Tibial nerve (tissue), 4 donors: Measurements from ENCODE around the gene B3GNT5. TPM values are rescaled to one million over a fixed set of nuclear protein-coding genes. Genes with fewer than 3 reads are reported as not detected.

Source experiments
- DNase-seq, 2 donors: peaks; one replicate each; pipeline ENCODE4 v3.0.0-alpha.2; 2019; ENCODE audit warnings: low spot score in 2 of 2
- H3K27ac ChIP-seq, 4 donors: fragments of 200-600 bp; sonication (generic) in 3 of 4; one replicate each; pipeline ENCODE4 v1.5.1; 2017 to 2019; ENCODE audit warnings: mild to moderate bottlenecking in 1 of 4
- H3K27me3 ChIP-seq, 2 donors: fragments of 200-600 bp; sonication (generic) in 1 of 2; one replicate each; pipeline versions ENCODE4 v1.5.1 to v1.6.0; 2017 to 2019
- H3K36me3 ChIP-seq, 3 donors: fragments of 200-600 bp; sonication (generic); one replicate each; pipeline ENCODE4 v1.5.1; 2018 to 2019
- H3K4me1 ChIP-seq, 4 donors: fragments of 200-600 bp; sonication (generic) in 3 of 4; one replicate each; pipeline ENCODE4 v1.5.1; 2017 to 2019
- H3K4me3 ChIP-seq, 4 donors: fragments of 200-600 bp; sonication (generic) in 3 of 4; one replicate each; pipeline ENCODE4 v1.5.1; 2017 to 2019; ENCODE audit warnings: mild to moderate bottlenecking in 1 of 4, moderate library complexity in 1 of 4
- H3K9me3 ChIP-seq, 4 donors: fragments of 200-600 bp; sonication (generic) in 3 of 4; one replicate each; pipeline ENCODE4 v1.5.1; 2017 to 2019
- EP300 ChIP-seq, 2 donors: sonication (generic); formaldehyde crosslinking; IDR thresholded peaks; one replicate each; pipeline ENCODE4 v1.6.1; 2017; ENCODE audit warnings: antibody characterized with exemption in 2 of 2, mild to moderate bottlenecking in 1 of 2
- POLR2A ChIP-seq, 2 donors: fragments of 450-650 bp; IDR thresholded peaks; one replicate each; pipeline ENCODE4 v1.6.1; 2017; ENCODE audit warnings: antibody characterized with exemption in 2 of 2, mild to moderate bottlenecking in 2 of 2, moderate library complexity in 2 of 2
- WGBS, 2 donors: methylation state at CpG; one replicate each; pipeline ENCODE4 v1.1.5; 2018; 5-methylcytosine and 5-hydroxymethylcytosine counted together
- total RNA-seq, 4 donors: library from RNA; depleted of rRNA; stranded (reverse); fragments of >200 nt; gene quantifications; one replicate each; pipeline ENCODE4 v1.1.0, GENCODE V29; 2016
- TF ChIP-seq, protein P1 (sequence below), 5 experiments: fragments of 200-600 bp in 3 of 5; fragments of 450-650 bp in 2 of 5; sonication (generic) in 3 of 5; IDR thresholded peaks; one replicate each; pipeline ENCODE4 v1.5.1; 2016 to 2019; ENCODE audit warnings: antibody characterized with exemption in 5 of 5, mild to moderate bottlenecking in 3 of 5, moderate library complexity in 2 of 5

Gene B3GNT5
- total RNA-seq, 4 donors from 2014 or later = 7.1 to 10.7 (median 9.2) TPM

DNA sequence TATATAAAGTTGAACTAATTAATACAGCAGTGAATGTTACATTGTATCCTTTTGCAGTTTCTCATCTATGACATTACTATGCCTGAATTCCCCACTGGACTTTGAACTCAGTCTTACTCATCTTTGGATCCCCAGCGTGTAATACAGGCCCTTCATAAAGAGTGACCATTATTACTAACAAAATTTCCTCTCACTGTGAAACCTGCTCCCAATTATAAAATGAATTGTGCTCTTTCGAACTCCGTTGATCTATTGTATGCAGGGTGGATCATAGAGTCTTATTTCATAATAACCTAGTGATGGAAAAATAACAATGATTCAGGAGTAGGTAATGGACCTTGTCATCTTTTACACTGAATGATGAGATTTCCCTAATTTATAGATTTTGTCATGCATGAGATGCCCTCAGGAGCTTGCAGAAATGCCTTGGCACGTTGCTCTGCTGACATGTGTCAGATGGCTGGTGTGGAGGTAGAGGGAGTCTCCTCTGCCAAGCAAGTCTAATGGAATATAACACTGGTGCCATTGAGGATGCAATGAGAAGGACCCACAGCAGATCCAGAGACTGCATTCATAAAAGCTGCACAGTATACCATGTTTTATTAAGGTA is 25.5 kb downstream of the B3GNT5 start:
- Histone ChIP-seq H3K9me3 (no peaks in the 10 kb centered on the region), H3K27ac (no peak overlapping the region), H3K4me1 (peaks cover 0 to 23% (median 8%) of the 10 kb centered on the region in 4 donors), H3K4me3 (no peak overlapping the region), H3K36me3 (no peaks in the 10 kb centered on the region), H3K27me3 (no peaks in the 10 kb centered on the region)
- WGBS, 2 donors = 74 to 75% methylated on average over 4 of the region's 4 CpGs
- DNase-seq = no peak
- TF ChIP-seq, protein P1, sequence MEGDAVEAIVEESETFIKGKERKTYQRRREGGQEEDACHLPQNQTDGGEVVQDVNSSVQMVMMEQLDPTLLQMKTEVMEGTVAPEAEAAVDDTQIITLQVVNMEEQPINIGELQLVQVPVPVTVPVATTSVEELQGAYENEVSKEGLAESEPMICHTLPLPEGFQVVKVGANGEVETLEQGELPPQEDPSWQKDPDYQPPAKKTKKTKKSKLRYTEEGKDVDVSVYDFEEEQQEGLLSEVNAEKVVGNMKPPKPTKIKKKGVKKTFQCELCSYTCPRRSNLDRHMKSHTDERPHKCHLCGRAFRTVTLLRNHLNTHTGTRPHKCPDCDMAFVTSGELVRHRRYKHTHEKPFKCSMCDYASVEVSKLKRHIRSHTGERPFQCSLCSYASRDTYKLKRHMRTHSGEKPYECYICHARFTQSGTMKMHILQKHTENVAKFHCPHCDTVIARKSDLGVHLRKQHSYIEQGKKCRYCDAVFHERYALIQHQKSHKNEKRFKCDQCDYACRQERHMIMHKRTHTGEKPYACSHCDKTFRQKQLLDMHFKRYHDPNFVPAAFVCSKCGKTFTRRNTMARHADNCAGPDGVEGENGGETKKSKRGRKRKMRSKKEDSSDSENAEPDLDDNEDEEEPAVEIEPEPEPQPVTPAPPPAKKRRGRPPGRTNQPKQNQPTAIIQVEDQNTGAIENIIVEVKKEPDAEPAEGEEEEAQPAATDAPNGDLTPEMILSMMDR (IDR thresholded peaks at IDR 0.05) = no peak
- TF ChIP-seq EP300 (IDR thresholded peaks at IDR 0.05) = no peak
- no peak for TF ChIP-seq POLR2A (IDR thresholded peaks at IDR 0.05)

DNA sequence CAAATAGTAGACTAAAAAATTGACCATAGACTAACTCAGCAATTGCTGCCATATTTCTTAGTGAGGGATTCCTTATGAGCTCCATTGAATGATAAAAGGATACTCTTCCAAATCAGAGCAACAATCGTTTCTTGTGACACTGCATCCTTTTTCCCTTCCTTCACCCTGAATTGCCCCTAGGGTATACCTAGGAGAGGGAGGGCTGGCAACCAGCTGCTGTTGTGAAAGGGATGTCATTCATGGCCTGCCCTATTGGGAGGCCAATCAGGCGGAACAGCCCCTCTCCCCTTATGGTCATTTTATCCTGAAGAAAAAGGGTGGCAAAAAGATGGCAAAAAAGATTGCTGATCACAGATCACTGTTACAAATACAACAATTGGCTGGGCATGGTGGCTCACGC is 26.3 kb downstream of the B3GNT5 start:
- H3K4me1 ChIP-seq = peaks cover 0 to 21% (median 8%) of the 10 kb centered on the region in 4 donors
- DNase-seq = no peak
- WGBS, 2 donors = 87% methylated on average over 3 of the region's 3 CpGs
- TF ChIP-seq EP300 (IDR thresholded peaks at IDR 0.05) = no peak
- TF ChIP-seq, protein P1 (IDR thresholded peaks at IDR 0.05) = no peak
- H3K27me3 ChIP-seq = no peaks in the 10 kb centered on the region
- no peaks in the 10 kb centered on the region for H3K36me3 ChIP-seq
- H3K27ac ChIP-seq = no peak overlapping the region
- no peak overlapping the region for H3K4me3 ChIP-seq
- no peaks in the 10 kb centered on the region for H3K9me3 ChIP-seq

DNA sequence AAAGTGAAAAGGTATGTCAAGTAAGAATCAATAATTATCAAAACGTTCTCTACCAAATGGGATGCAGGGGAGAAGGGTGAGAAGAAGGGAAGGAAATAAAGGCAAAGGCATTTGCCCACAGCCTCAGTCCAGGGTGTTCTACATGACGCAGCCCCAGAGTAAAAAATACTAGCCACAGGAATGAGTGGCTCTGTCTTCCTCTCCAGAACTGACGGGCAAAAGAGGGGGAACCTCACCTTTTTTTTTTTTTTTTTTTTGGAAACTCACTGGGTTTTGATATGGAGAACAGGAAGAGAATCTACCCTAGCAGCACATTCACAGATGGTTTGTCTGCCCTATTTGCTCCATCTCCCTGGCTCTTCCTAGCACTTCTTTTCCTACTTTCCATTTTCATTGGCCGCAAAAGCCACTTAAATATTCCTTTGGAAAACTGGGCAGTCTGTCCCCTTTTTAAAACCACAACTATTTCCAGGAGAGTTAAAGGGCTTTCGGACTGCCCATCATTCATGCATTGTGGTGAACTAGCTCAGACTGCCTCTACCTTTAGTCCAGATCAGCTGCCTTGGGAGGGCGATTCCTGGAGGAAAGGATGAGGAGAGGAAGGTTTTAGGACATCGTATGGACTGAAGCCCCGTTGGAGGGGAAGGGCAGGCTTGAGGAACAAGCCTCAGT is 28.2 kb downstream of the B3GNT5 start:
- H3K9me3 ChIP-seq = no peaks in the 10 kb centered on the region
- 81 to 82% methylated on average over 8 of the region's 8 CpGs for WGBS, 2 donors
- TF ChIP-seq, protein P1 (IDR thresholded peaks at IDR 0.05) = no peak
- no peak for TF ChIP-seq EP300 (IDR thresholded peaks at IDR 0.05)
- no peak for TF ChIP-seq POLR2A (IDR thresholded peaks at IDR 0.05)
- no peaks in the 10 kb centered on the region for H3K36me3 ChIP-seq
- H3K4me3 ChIP-seq = no peak overlapping the region
- H3K27me3 ChIP-seq = no peaks in the 10 kb centered on the region
- H3K4me1 ChIP-seq = peaks cover 0 to 20% (median 15%) of the 10 kb centered on the region in 4 donors
- no peak overlapping the region for H3K27ac ChIP-seq
- DNase-seq = no peak

DNA sequence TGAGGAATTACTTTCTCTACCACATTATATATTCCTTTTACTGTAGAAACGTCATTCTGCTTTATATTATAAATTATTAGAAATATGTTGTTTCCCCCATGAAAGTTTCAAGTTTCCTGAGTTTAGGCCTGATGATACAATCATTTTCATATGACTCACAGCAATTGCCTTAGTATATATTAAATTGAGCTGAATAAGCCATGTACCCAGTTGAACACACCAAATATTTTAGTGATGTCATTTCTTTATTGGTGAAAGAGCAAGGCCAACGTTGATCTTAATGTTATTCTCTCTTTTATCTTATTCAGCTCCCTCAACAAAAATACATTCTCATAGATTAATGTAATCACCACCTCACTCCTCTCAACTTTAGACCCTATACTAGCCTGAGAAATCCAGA is 30.8 kb downstream of the B3GNT5 start:
- no peak for DNase-seq
- no peak for TF ChIP-seq EP300 (IDR thresholded peaks at IDR 0.05)
- TF ChIP-seq, protein P1 (IDR thresholded peaks at IDR 0.05) = no peak
- no peak for TF ChIP-seq POLR2A (IDR thresholded peaks at IDR 0.05)
- no peak overlapping the region for H3K4me3 ChIP-seq
- H3K27me3 ChIP-seq = no peaks in the 10 kb centered on the region
- peaks cover 0 to 20% (median 15%) of the 10 kb centered on the region in 4 donors for H3K4me1 ChIP-seq
- 57 to 76% methylated on average over 2 of the region's 2 CpGs for WGBS, 2 donors
- H3K27ac ChIP-seq = no peak overlapping the region
- H3K36me3 ChIP-seq = no peaks in the 10 kb centered on the region
- no peaks in the 10 kb centered on the region for H3K9me3 ChIP-seq

DNA sequence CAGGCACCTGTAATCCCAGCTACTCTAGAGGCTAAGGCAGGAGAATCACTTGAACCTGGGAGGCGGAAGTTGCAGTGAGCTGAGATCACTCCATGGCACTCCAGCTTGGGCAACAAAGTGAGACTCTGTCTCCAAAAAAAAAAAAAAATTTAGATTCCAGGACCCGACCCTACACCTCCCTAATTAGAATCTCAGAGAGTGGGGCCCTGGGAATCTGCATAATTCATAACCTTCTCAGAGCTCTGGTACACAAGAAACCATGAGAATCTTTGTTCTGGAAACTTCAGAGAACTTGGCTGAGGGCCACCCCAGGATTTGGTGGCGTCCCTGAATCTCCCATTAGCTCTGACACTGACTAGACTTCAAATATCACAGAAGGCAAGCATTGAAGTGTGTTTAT is 31.5 kb downstream of the B3GNT5 start:
- Histone ChIP-seq H3K4me3 (no peak overlapping the region), H3K9me3 (no peaks in the 10 kb centered on the region), H3K27me3 (no peaks in the 10 kb centered on the region), H3K36me3 (no peaks in the 10 kb centered on the region), H3K27ac (no peak overlapping the region), H3K4me1 (peaks cover 0 to 20% (median 15%) of the 10 kb centered on the region in 4 donors)
- TF ChIP-seq, protein P1 (IDR thresholded peaks at IDR 0.05) = no peak
- no peak for TF ChIP-seq POLR2A (IDR thresholded peaks at IDR 0.05)
- TF ChIP-seq EP300 (IDR thresholded peaks at IDR 0.05) = no peak
- no peak for DNase-seq
- WGBS, 2 donors = 68 to 69% methylated on average over 3 of the region's 3 CpGs
